Adrenal gland (tissue), 12 donors: Measurements from ENCODE around the gene MMP24OS. TPM values are rescaled to one million over a fixed set of nuclear protein-coding genes. Genes with fewer than 3 reads are reported as not detected.

Source experiments
- DNase-seq, 7 donors: peaks; one replicate each; pipeline ENCODE4 v3.0.0-alpha.2; 2019 to 2020
- H3K27ac ChIP-seq, 5 donors: fragments of 200-600 bp; sonication (generic) in 4 of 5; 1 replicate in 3 of 5; 2 replicates in 2 of 5; pipeline versions ENCODE4 v1.5.1 to v1.8.0; 2016 to 2020; ENCODE audit warnings: mild to moderate bottlenecking in 1 of 5
- H3K27me3 ChIP-seq: fragments of 200-600 bp; 2 replicates; pipeline ENCODE4 v1.8.0; 2021
- H3K36me3 ChIP-seq, 2 donors: fragments of 200-600 bp; replicated peaks in 1 of 2; 1 replicate in 1 of 2; 2 replicates in 1 of 2; pipeline versions ENCODE4 v1.5.1 to v1.8.0; 2018 to 2022
- H3K4me1 ChIP-seq, 2 donors: fragments of 200-600 bp; replicated peaks in 1 of 2; 1 replicate in 1 of 2; 2 replicates in 1 of 2; pipeline versions ENCODE4 v1.5.1 to v1.8.0; 2018 to 2021
- H3K4me3 ChIP-seq, 4 donors: fragments of 200-600 bp; sonication (generic) in 3 of 4; one replicate each; pipeline ENCODE4 v1.5.1; 2016 to 2018
- H3K9me3 ChIP-seq, 3 donors: fragments of 200-600 bp; sonication (generic) in 1 of 3; replicated peaks in 1 of 3; 1 replicate in 2 of 3; 2 replicates in 1 of 3; pipeline versions ENCODE4 v1.5.1 to v1.8.0; 2016 to 2021
- CTCF ChIP-seq, 6 experiments: fragments of 450-650 bp in 4 of 6; fragments of 200-600 bp in 2 of 6; sonication (generic) in 1 of 6; IDR thresholded peaks; 1 replicate in 5 of 6; 2 replicates in 1 of 6; pipeline versions ENCODE4 v1.5.1 to v1.8.0; 2016 to 2021; ENCODE audit warnings: antibody characterized with exemption in 6 of 6, mild to moderate bottlenecking in 2 of 6, moderate library complexity in 1 of 6
- POLR2A ChIP-seq, 2 donors: fragments of 450-650 bp; IDR thresholded peaks; one replicate each; pipeline ENCODE4 v1.6.1; 2017; ENCODE audit warnings: antibody characterized with exemption in 2 of 2, mild to moderate bottlenecking in 2 of 2, moderate library complexity in 1 of 2
- WGBS, 4 donors: extraction: QIAGEN DNeasy Blood & Tissue Kit in 2 of 4; methylation state at CpG; one replicate each; pipeline versions ENCODE4 v1.1.5 to v1.1.7; 2013 to 2017; 5-methylcytosine and 5-hydroxymethylcytosine counted together
- intact Hi-C, 2 donors: fragments of 100-400 bp; cut with DNase I; formaldehyde crosslinking; loops; one replicate each; pipeline versions ENCODE4 v1.14.1 to v1.15.0; 2022 to 2023
- polyA plus RNA-seq, 3 donors: library from polyadenylated mRNA; stranded (reverse); fragments of 200-250 nt in 2 of 3; fragments of 350-450 nt in 1 of 3; fragmentation: Illumina TruSeq in 1 of 3; extraction: RNeasy Lipid Tissue Mini Kit (QIAGEN cat#74804) in 1 of 3; gene quantifications; one replicate each; pipeline ENCODE4 v1.2.3, GENCODE V29; 2013 to 2014
- total RNA-seq, 9 donors: library from RNA; depleted of rRNA in 4 of 9; stranded (reverse); fragments of >200 nt in 4 of 9; fragments of 120-200 nt in 1 of 9; fragmentation: NEBNext Ultra II Directional in 1 of 9; extraction: Animal tissue kit (Norgen Biotek cat#: 25700) in 1 of 9; gene quantifications; one replicate each; pipeline versions ENCODE4 v1.1.0 to v1.2.4, GENCODE V29; 2013 to 2023
- donor health status: healthy with polysubstance abuse.
- donor health status: Bipolar disorder and iron deficiency.
- donor health status: DM: yes; HTN: yes; CAD: no.
- donor health status: DM: no; HTN: no; CAD: no.
- donor health status: DM: no; HTN: no; CAD: no.
- donor health status: DM: yes; HTN: yes; CAD: no.

Gene MMP24OS
- total and polyA plus RNA-seq, 12 donors: 24.8 to 150 (median 84.4) TPM

- H3K9me3 ChIP-seq: no peaks in the 10 kb centered on the region
- peaks cover 0 to 9% of the 10 kb centered on the region in 2 donors for H3K4me1 ChIP-seq
- no peaks in the 10 kb centered on the region for H3K36me3 ChIP-seq
- DNase-seq: no peak
- intact Hi-C loops: no loop called here
- 70 to 95% (median 85%) methylated on average over 3 of the region's 3 CpGs for WGBS, 4 donors
- no peak for TF ChIP-seq CTCF (IDR thresholded peaks at IDR 0.05)
- no peak for TF ChIP-seq POLR2A (IDR thresholded peaks at IDR 0.05)
- no peaks in the 10 kb centered on the region for H3K27me3 ChIP-seq
- no peak overlapping the region for H3K27ac ChIP-seq
- H3K4me3 ChIP-seq: no peak overlapping the region
Measured at GRCh38 chr20:35314816-35315631, 37.1 kb upstream of the MMP24OS start.

- no peak for DNase-seq
- Histone ChIP-seq H3K27me3 (no peaks in the 10 kb centered on the region), H3K4me3 (no peak overlapping the region), H3K4me1 (peaks cover 0 to 2% of the 10 kb centered on the region in 2 donors), H3K9me3 (no peaks in the 10 kb centered on the region), H3K27ac (no peak overlapping the region), H3K36me3 (no peaks in the 10 kb centered on the region)
- 79 to 100% (median 91%) methylated on average over 1 of the region's 1 CpG for WGBS, 4 donors
- TF ChIP-seq CTCF (IDR thresholded peaks at IDR 0.05) (no peak), POLR2A (IDR thresholded peaks at IDR 0.05) (no peak)
- intact Hi-C loops: no loop called here
Measured at GRCh38 chr20:35312318-35312717, 34.4 kb upstream of the MMP24OS start.

GRCh38 chr20:35311822-35312221, 33.9 kb upstream of the MMP24OS start:
- no peaks in the 10 kb centered on the region for H3K9me3 ChIP-seq
- no peaks in the 10 kb centered on the region for H3K27me3 ChIP-seq
- 89 to 94% (median 91%) methylated on average over 5 of the region's 5 CpGs for WGBS, 4 donors
- H3K4me3 ChIP-seq: no peak overlapping the region
- no peak overlapping the region for H3K27ac ChIP-seq
- intact Hi-C loops: no loop called here
- TF ChIP-seq POLR2A (IDR thresholded peaks at IDR 0.05) (no peak), CTCF (IDR thresholded peaks at IDR 0.05) (no peak)
- no peak for DNase-seq
- H3K4me1 ChIP-seq: peaks cover under 1 to 6% of the 10 kb centered on the region in 2 donors
- no peaks in the 10 kb centered on the region for H3K36me3 ChIP-seq

GRCh38 chr20:35311409-35311808, 33.5 kb upstream of the MMP24OS start:
- H3K4me3 ChIP-seq: no peak overlapping the region
- intact Hi-C loops: no loop called here
- H3K27me3 ChIP-seq: no peaks in the 10 kb centered on the region
- TF ChIP-seq POLR2A (IDR thresholded peaks at IDR 0.05) (no peak), CTCF (IDR thresholded peaks at IDR 0.05) (no peak)
- 85 to 92% (median 89%) methylated on average over 2 of the region's 2 CpGs for WGBS, 4 donors
- peaks cover 5 to 9% of the 10 kb centered on the region in 2 donors for H3K4me1 ChIP-seq
- no peak overlapping the region for H3K27ac ChIP-seq
- no peaks in the 10 kb centered on the region for H3K36me3 ChIP-seq
- DNase-seq: no peak
- no peaks in the 10 kb centered on the region for H3K9me3 ChIP-seq
